ENCODE results near the gene TAL1. TPM values are rescaled to one million over a fixed set of nuclear protein-coding genes. Genes with fewer than 3 reads are reported as not detected.

The TAL1 gene
- total and polyA plus RNA-seq, 2 donors (not counting 3 experiments of a cell fraction or from before 2014, with no cell fraction given), result 36.7 to 52.4 TPM

- dilution Hi-C loops (cut with MboI; ENCODE audit: extremely low pct_ligation_motif_present, low sequenced_read_pairs) (no loop called here), intact Hi-C loops (cut with micrococcal nuclease) (no loop called here)
- Histone ChIP-seq H3K4me1 (ENCODE audit: control insufficient read depth, extremely low read depth, insufficient read depth, low read length) (peaks cover 58% of the 10 kb centered on the region), H4K20me1 (replicated peaks; ENCODE audit: control insufficient read depth, extremely low read depth, insufficient read depth, low read length) (no peaks in the 10 kb centered on the region), H3K36me3 (ENCODE audit: control insufficient read depth in 2 of 2, extremely low read depth in 1 of 2, insufficient read depth in 2 of 2, low read length in 2 of 2) (peaks cover 6 to 16% of the 10 kb centered on the region in 2 experiments), H3K79me2 (ENCODE audit: control insufficient read depth, insufficient read depth, low read length) (no peaks in the 10 kb centered on the region), H3K9me1 (replicated peaks; ENCODE audit: control insufficient read depth, extremely low read depth, insufficient read depth, low read length) (no peaks in the 10 kb centered on the region), H3K9ac (replicated peaks; ENCODE audit: extremely low read depth, insufficient read depth, low read length) (no peak overlapping the region), H3K4me3 (replicated peaks in 1 of 3; ENCODE audit: insufficient read depth in 1 of 3, low read depth in 1 of 3, low read length in 3 of 3) (no peak overlapping the region), H3K27ac (ENCODE audit: insufficient read depth, low read depth, low read length) (no peak overlapping the region), H2AFZ (ENCODE audit: low read depth, low read length) (no peak overlapping the region), H3K27me3 (ENCODE audit: control insufficient read depth in 2 of 2, insufficient read depth in 2 of 2, low read length in 2 of 2) (no peaks in the 10 kb centered on the region), H3K4me2 (ENCODE audit: insufficient read depth, low read length) (no peak overlapping the region), H3K9me3 (replicated peaks; ENCODE audit: control insufficient read depth, insufficient read depth, low read length) (no peaks in the 10 kb centered on the region)
- FAIRE-seq (no peak), DNase-seq (ENCODE audit: low read depth, low spot score) (no peak)
- ChIA-PET CTCF (interaction anchor here (1.6 to 2.6 kb wide), 2 partner anchors 35 to 49 kb away, joined by 4 to 10 read pairs; no protein-coding TSS in a partner anchor), POLR2A (no interaction called here)
- no TSS peak for BruUV-seq (replicated peaks)
- TF ChIP-seq MAX (IDR thresholded peaks at IDR 0.05; ENCODE audit: insufficient read depth, insufficient read length) (no peak), EZH2 (IDR thresholded peaks at IDR 0.05; ENCODE audit: borderline replicate concordance, low read depth, low read length, severe bottlenecking) (no peak), POLR2A (IDR thresholded peaks at IDR 0.05; ENCODE audit: low read depth, low read length) (no peak), POLR2AphosphoS5 (IDR thresholded peaks at IDR 0.05; ENCODE audit: insufficient read depth, low read depth, low read length) (no peak), CTCF (IDR thresholded peaks at IDR 0.05; ENCODE audit: extremely low read depth in 1 of 2, insufficient read depth in 1 of 2, low read depth in 1 of 2, low read length in 2 of 2) (no peak), FOS (IDR thresholded peaks at IDR 0.05; ENCODE audit: borderline replicate concordance, insufficient read depth, low read length) (no peak), MYC (IDR thresholded peaks at IDR 0.05; ENCODE audit: low read depth, low read length) (no peak), GATA2 (IDR thresholded peaks at IDR 0.05; ENCODE audit: insufficient read depth, insufficient read length, low read depth, low read length) (no peak), JUN (IDR thresholded peaks at IDR 0.05; ENCODE audit: borderline replicate concordance, insufficient read depth, insufficient read length, low read depth) (no peak)
Measured at GRCh38 chr1:47214549-47214948, 17.5 kb downstream of the TAL1 start.
